Measurements from ENCODE around the gene FAM124A. TPM values are rescaled to one million over a fixed set of nuclear protein-coding genes. Genes with fewer than 3 reads are reported as not detected.
A peak's percentile ranks its signal among the peaks of the same experiment; 100 is the strongest.

FAM124A gene
- total and polyA plus RNA-seq, 2 of the 8 experiments (the other 6 are each of a cell fraction or from before 2014, with no cell fraction given): 40.7 to 49.9 TPM

DNA sequence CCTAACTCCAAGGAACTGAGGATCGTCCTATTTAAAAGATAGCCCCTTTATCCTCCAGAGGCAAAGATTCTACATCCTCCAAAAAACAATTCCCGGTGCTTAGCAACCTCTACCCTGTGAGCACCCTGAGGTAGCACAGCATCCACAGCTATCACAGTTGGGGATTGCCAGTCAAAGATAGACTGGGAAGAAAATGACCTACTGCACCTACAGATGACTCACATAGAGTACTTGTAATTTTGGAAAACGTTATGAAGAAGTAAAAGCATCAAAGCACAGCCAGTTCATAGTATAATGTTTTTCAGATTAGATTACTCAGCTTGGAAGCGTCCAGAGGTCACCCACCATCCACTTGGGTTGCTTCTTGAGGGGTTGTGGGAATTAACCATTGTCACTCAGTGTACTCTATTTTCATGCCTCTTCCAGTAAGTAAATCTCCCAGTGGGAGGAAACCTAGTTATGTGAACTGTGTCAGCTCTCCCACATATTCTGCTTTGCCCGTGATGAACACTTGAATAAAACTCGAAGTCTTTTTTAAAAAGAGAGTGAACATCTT lies 8.9 kb upstream of the FAM124A start:
- Histone ChIP-seq H4K91ac (replicated peaks; ENCODE audit: insufficient read length, low read length) (no peak overlapping the region), H2BK15ac (ENCODE audit: low read length) (no peak overlapping the region), H2BK120ac (replicated peaks; ENCODE audit: low read depth, low read length) (no peak overlapping the region), H3K4ac (replicated peaks; ENCODE audit: insufficient read length, low read depth, low read length) (no peak overlapping the region), H3K23ac (ENCODE audit: insufficient read length) (no peak overlapping the region), H3K56ac (replicated peaks; ENCODE audit: insufficient read length, low read depth, low read length) (no peak overlapping the region), H3K27me3 (replicated peaks in 1 of 4; ENCODE audit: control insufficient read depth in 3 of 4, extremely low read depth in 1 of 4, insufficient read depth in 3 of 4, low read length in 3 of 4) (no peaks in the 10 kb centered on the region; a peak in 1 of 7 replicates), H2AK5ac (ENCODE audit: low read depth, low read length) (no peak overlapping the region), H4K8ac (ENCODE audit: extremely low read depth, insufficient read depth, low read length) (no peak overlapping the region), H3K9me3 (ENCODE audit: insufficient read depth in 2 of 2, low read depth in 1 of 2, low read length in 1 of 2) (0 out of 4 replicates have a peak, but pooled peaks cover 0 to 3% of the 10 kb centered on the region in 2 experiments), H2BK20ac (ENCODE audit: low read length) (no peak overlapping the region), H3K18ac (ENCODE audit: extremely low read depth, low read length) (no peak overlapping the region), H4K5ac (ENCODE audit: insufficient read length, low read depth, low read length) (no peak overlapping the region), H4K20me1 (replicated peaks in 1 of 2; ENCODE audit: control insufficient read depth in 1 of 2, insufficient read depth in 2 of 2, low read length in 2 of 2) (no peaks in the 10 kb centered on the region), H3K27ac (ENCODE audit: low read depth, low read length) (no peak overlapping the region), H3K4me2 (ENCODE audit: insufficient read depth in 1 of 2, low read depth in 2 of 2, low read length in 2 of 2) (no peak overlapping the region), H3K79me1 (ENCODE audit: low read depth, low read length) (no peaks in the 10 kb centered on the region), H3K14ac (ENCODE audit: insufficient read length) (no peak overlapping the region), H2AFZ (ENCODE audit: low read length) (no peak overlapping the region), H3K4me3 (ENCODE audit: extremely low read depth in 1 of 4, insufficient read depth in 2 of 4, low read depth in 3 of 4, low read length in 4 of 4) (no peak overlapping the region), H2BK5ac (ENCODE audit: low read depth, low read length) (no peak overlapping the region), H3K4me1 (replicated peaks in 1 of 4; ENCODE audit: control insufficient read depth in 3 of 4, insufficient read depth in 4 of 4, low read length in 3 of 4) (peaks cover 2 to 9% (median 4%) of the 10 kb centered on the region in 4 experiments; a peak in 6 of 7 replicates), H3K79me2 (ENCODE audit: control insufficient read depth in 1 of 2, insufficient read depth in 2 of 2, low read length in 2 of 2) (no peaks in the 10 kb centered on the region), H2BK12ac (ENCODE audit: low read depth, low read length) (no peak overlapping the region), H3K9ac (replicated peaks in 1 of 4; ENCODE audit: extremely low read depth in 1 of 4, low read depth in 3 of 4, low read length in 3 of 4) (no peak overlapping the region), H3K36me3 (ENCODE audit: control insufficient read depth in 2 of 4, insufficient read depth in 4 of 4, low read length in 3 of 4) (no peaks in the 10 kb centered on the region), H3K23me2 (ENCODE audit: low read depth, low read length) (no peaks in the 10 kb centered on the region)
- WGBS, 2 experiments (ENCODE audit: extremely low coverage in 1 of 2, insufficient coverage in 1 of 2, insufficient read length in 1 of 2, insufficient replicate concordance in 2 of 2, low coverage in 1 of 2, low lambda C conversion rate in 2 of 2, missing lambda C conversion rate in 1 of 2): 85% methylated on average over 6 of the region's 6 CpGs; no CpG with 5 or more reads in 1 of the 2 experiments
- peak in 1 of 2 experiments; percentile 19 for DNase-seq (ENCODE audit: low read depth in 1 of 2, low spot score in 2 of 2)
- FAIRE-seq: no peak
- ChIA-PET CTCF (ENCODE audit: partially characterized antibody) (interaction anchor here (1.2 to 2.0 kb wide), 4 partner anchors 11 to 73 kb away, joined by 3 to 9 read pairs (median 4); no protein-coding TSS in a partner anchor), POLR2A (ENCODE audit: partially characterized antibody) (interaction anchor here (1.1 to 6.1 kb wide), 10 partner anchors 10 to 239 kb away, joined by 3 to 24 read pairs (median 4); partner anchors contain the start of gene INTS6)
- no peak for TF ChIP-seq HDAC6 (IDR thresholded peaks at IDR 0.05; ENCODE audit: low read depth, low read length)
- TF ChIP-seq, protein P1, sequence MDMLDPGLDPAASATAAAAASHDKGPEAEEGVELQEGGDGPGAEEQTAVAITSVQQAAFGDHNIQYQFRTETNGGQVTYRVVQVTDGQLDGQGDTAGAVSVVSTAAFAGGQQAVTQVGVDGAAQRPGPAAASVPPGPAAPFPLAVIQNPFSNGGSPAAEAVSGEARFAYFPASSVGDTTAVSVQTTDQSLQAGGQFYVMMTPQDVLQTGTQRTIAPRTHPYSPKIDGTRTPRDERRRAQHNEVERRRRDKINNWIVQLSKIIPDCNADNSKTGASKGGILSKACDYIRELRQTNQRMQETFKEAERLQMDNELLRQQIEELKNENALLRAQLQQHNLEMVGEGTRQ (IDR thresholded peaks at IDR 0.05; ENCODE audit: low read length): no peak
- TF ChIP-seq GABPA (IDR thresholded peaks at IDR 0.05; ENCODE audit: borderline replicate concordance, insufficient read depth, low read length): no peak
- no peak for TF ChIP-seq ZNF274 (IDR thresholded peaks at IDR 0.05; ENCODE audit: borderline replicate concordance, extremely low read depth, low read length)
- TF ChIP-seq, protein P2, sequence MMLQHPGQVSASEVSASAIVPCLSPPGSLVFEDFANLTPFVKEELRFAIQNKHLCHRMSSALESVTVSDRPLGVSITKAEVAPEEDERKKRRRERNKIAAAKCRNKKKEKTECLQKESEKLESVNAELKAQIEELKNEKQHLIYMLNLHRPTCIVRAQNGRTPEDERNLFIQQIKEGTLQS (IDR thresholded peaks at IDR 0.05; ENCODE audit: insufficient read depth, low read depth, low read length): no peak
- TF ChIP-seq GTF2F1 (IDR thresholded peaks at IDR 0.05; ENCODE audit: borderline replicate concordance, low read depth, low read length): no peak
- no peak for TF ChIP-seq MAFK (IDR thresholded peaks at IDR 0.05; ENCODE audit: low read depth, low read length)
- TF ChIP-seq EP300 (IDR thresholded peaks at IDR 0.05; ENCODE audit: borderline replicate concordance in 1 of 2, low read depth in 2 of 2, low read length in 2 of 2): no peak
- TF ChIP-seq KDM5A (IDR thresholded peaks at IDR 0.05; ENCODE audit: low read length): no peak
- no peak for TF ChIP-seq CREB1 (IDR thresholded peaks at IDR 0.05)
- TF ChIP-seq NANOG (IDR thresholded peaks at IDR 0.05; ENCODE audit: insufficient read depth, low read depth, low read length, poor library complexity, severe bottlenecking): no peak

Measured in H1 (cell line).